B cell (primary cell): Measurements from ENCODE around the gene SLC6A7. TPM values are rescaled to one million over a fixed set of nuclear protein-coding genes. Genes with fewer than 3 reads are reported as not detected.

ENCODE experiments used
- ATAC-seq: fragments of 200-7000 bp; cut with Tn5 transposase; one replicate; pipeline ENCODE4 v1.10.0; 2021; ENCODE audit warnings: low read depth, mild to moderate bottlenecking, moderate number of reproducible peaks, moderate library complexity
- CTCF ChIA-PET: fragments of 350-600 bp; sonication (Branson Sonifier 250); formaldehyde crosslinking; loops from one replicate; lab custom pipeline; 2021; ENCODE audit warnings: antibody characterized with exemption, inconsistent platforms; lab: Charles Lee
- POLR2A ChIA-PET: fragments of 350-600 bp; sonication (Branson Sonifier 250); formaldehyde crosslinking; loops from one replicate; lab custom pipeline; 2021; ENCODE audit warnings: antibody characterized with exemption; lab: Charles Lee
- DNase-seq: peaks from one replicate; pipeline ENCODE4 v3.0.0; 2013
- H2AFZ ChIP-seq: 2 replicates; pipeline ENCODE4 v1.6.1; 2012; ENCODE audit warnings: mild to moderate bottlenecking, low read depth, low read length; ENCODE audit not compliant: insufficient read depth, poor library complexity, severe bottlenecking
- H3K27ac ChIP-seq, 2 donors: 1 replicate in 1 of 2; 2 replicates in 1 of 2; pipeline ENCODE4 v1.5.1; 2012 to 2013; ENCODE audit warnings: low read length in 2 of 2, mild to moderate bottlenecking in 2 of 2, moderate library complexity in 1 of 2
- H3K27me3 ChIP-seq, 4 experiments: fragments of 200-600 bp in 1 of 4; sonication (generic) in 1 of 4; replicated peaks in 1 of 4; 1 replicate in 2 of 4; 2 replicates in 2 of 4; pipeline versions ENCODE4 v1.6.1 to v1.7.0; 2013 to 2016; ENCODE audit warnings: low read length in 3 of 4, mild to moderate bottlenecking in 2 of 4, mixed read lengths in 1 of 4, moderate library complexity in 1 of 4; ENCODE audit not compliant: insufficient read depth in 4 of 4, control insufficient read depth in 3 of 4; ENCODE audit errors: control extremely low read depth in 1 of 4
- H3K36me3 ChIP-seq, 2 experiments: replicated peaks in 1 of 2; 1 replicate in 1 of 2; 2 replicates in 1 of 2; pipeline versions ENCODE4 v1.6.1 to v1.7.1; 2013; ENCODE audit warnings: low read length in 1 of 2; ENCODE audit not compliant: insufficient read depth in 2 of 2, control insufficient read depth in 1 of 2; ENCODE audit errors: control extremely low read depth in 1 of 2, extremely low read depth in 1 of 2
- H3K4me1 ChIP-seq, 2 donors: fragments of 200-600 bp in 1 of 2; sonication (generic) in 1 of 2; 1 replicate in 1 of 2; 2 replicates in 1 of 2; pipeline versions ENCODE4 v1.5.1 to v1.6.1; 2013 to 2017; ENCODE audit warnings: low read length in 2 of 2; ENCODE audit not compliant: control insufficient read depth in 2 of 2, insufficient read depth in 2 of 2
- H3K4me2 ChIP-seq: replicated peaks from 2 replicates; pipeline ENCODE3; 2012; ENCODE audit warnings: mild to moderate bottlenecking, low read depth, low read length; ENCODE audit not compliant: poor library complexity, severe bottlenecking
- H3K4me3 ChIP-seq, 5 experiments: fragments of 200-600 bp in 1 of 5; sonication (generic) in 1 of 5; 1 replicate in 3 of 5; 2 replicates in 2 of 5; pipeline versions ENCODE4 v1.5.1 to v1.7.0; 2011 to 2016; ENCODE audit warnings: low read length in 4 of 5, mild to moderate bottlenecking in 4 of 5, low read depth in 2 of 5, control low read depth in 1 of 5, moderate library complexity in 1 of 5; ENCODE audit not compliant: insufficient read depth in 1 of 5; ENCODE audit errors: control extremely low read depth in 1 of 5, extremely low read depth in 1 of 5
- H3K79me2 ChIP-seq: fragments of 200-600 bp; sonication (generic); one replicate; pipeline ENCODE4 v1.6.0; 2016; ENCODE audit warnings: low read length; ENCODE audit not compliant: control insufficient read depth, insufficient read depth
- H3K9ac ChIP-seq: fragments of 200-600 bp; sonication (generic); 2 replicates; pipeline ENCODE4 v1.6.1; 2017; ENCODE audit warnings: mild to moderate bottlenecking, low read length, moderate library complexity
- H3K9me3 ChIP-seq, 3 donors: one replicate each; pipeline versions ENCODE4 v1.6.1 to v1.7.1; 2013; ENCODE audit warnings: low read length in 2 of 3; ENCODE audit not compliant: control insufficient read depth in 2 of 3, insufficient read depth in 1 of 3; ENCODE audit errors: control extremely low read depth in 1 of 3
- H4K20me1 ChIP-seq: 2 replicates; pipeline ENCODE4 v1.6.0; 2012; ENCODE audit warnings: mild to moderate bottlenecking, low read length; ENCODE audit not compliant: insufficient read depth, control insufficient read depth, poor library complexity, severe bottlenecking
- H3K27ac Mint-ChIP-seq: one replicate; pipeline ENCODE4 v1.8.0; 2021; ENCODE audit warnings: mixed read lengths
- H3K27me3 Mint-ChIP-seq: one replicate; pipeline ENCODE4 v1.8.0; 2021; ENCODE audit warnings: mixed read lengths
- H3K4me1 Mint-ChIP-seq: one replicate; pipeline ENCODE4 v1.8.0; 2021; ENCODE audit warnings: mixed read lengths
- H3K4me3 Mint-ChIP-seq: one replicate; pipeline ENCODE4 v1.8.0; 2021; ENCODE audit warnings: mixed read lengths
- H3K9me3 Mint-ChIP-seq: one replicate; pipeline ENCODE4 v1.8.0; 2022; ENCODE audit warnings: mixed read lengths; ENCODE audit not compliant: insufficient read depth
- EZH2 ChIP-seq: IDR thresholded peaks from 2 replicates; pipeline ENCODE4 v1.6.1; 2012; ENCODE audit warnings: borderline replicate concordance, low read depth, mild to moderate bottlenecking, moderate library complexity, low read length; ENCODE audit not compliant: insufficient read depth, poor library complexity, severe bottlenecking
- WGBS: methylation state at CpG from one replicate; pipeline ENCODE4 v1.1.5; 2013; ENCODE audit warnings: missing lambda C conversion rate; ENCODE audit not compliant: insufficient coverage; 5-methylcytosine and 5-hydroxymethylcytosine counted together
- intact Hi-C: fragments of 100-400 bp; cut with micrococcal nuclease; formaldehyde crosslinking; loops from one replicate; pipeline ENCODE4 v1.10.0; 2022
- polyA plus RNA-seq: library from polyadenylated mRNA; depleted of rRNA; stranded (reverse); fragments of >200 nt; gene quantifications from 2 replicates; pipeline ENCODE4 v1.2.3, GENCODE V29; 2012
- total RNA-seq, 2 donors: library from RNA; stranded (reverse); fragments of 120-200 nt in 1 of 2; gene quantifications; 1 replicate in 1 of 2; 2 replicates in 1 of 2; pipeline versions ENCODE4 v1.2.3 to v1.2.4, GENCODE V29; 2013 to 2022
- TF ChIP-seq, protein P1 (sequence below): fragments of 200-600 bp; IDR thresholded peaks from one replicate; pipeline ENCODE4 v1.8.0; 2022; ENCODE audit warnings: antibody characterized with exemption, mild to moderate bottlenecking

The SLC6A7 gene
- total and polyA plus RNA-seq, 2 donors (not counting 1 experiment from before 2014, with no cell fraction given) = not detected

DNA sequence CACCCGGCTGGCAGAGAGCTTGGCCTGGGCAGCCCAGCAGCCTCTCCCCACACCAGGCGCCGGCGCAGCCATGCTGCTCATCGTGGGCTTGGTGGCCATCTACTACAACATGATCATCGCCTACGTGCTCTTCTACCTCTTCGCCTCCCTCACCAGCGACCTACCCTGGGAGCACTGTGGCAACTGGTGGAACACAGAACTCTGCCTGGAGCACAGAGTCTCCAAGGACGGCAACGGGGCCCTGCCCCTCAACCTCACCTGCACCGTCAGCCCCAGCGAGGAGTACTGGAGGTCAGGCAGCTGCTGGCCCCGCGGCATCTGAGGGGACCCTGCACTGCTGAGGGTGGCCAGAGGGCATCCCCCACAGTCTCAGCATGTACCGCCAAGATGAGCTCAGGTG is 7.1 kb downstream of the SLC6A7 start:
- Histone ChIP-seq H3K79me2 (no peaks in the 10 kb centered on the region), H3K27ac (no peak overlapping the region), H3K9me3 (no peaks in the 10 kb centered on the region), H3K4me3 (no peak overlapping the region), H2AFZ (no peak overlapping the region), H3K9ac (no peak overlapping the region), H3K4me2 (no peak overlapping the region), H3K36me3 (no peaks in the 10 kb centered on the region), H3K4me1 (no peaks in the 10 kb centered on the region), H4K20me1 (no peaks in the 10 kb centered on the region), H3K27me3 (peaks cover 0 to 9% (median 0%) of the 10 kb centered on the region in 4 experiments)
- intact Hi-C loops = no loop called here
- Mint-ChIP-seq H3K9me3 (no peaks in the 10 kb centered on the region), H3K4me3 (no peak overlapping the region), H3K27me3 (peaks cover 37% of the 10 kb centered on the region), H3K4me1 (no peaks in the 10 kb centered on the region), H3K27ac (no peak overlapping the region)
- ChIA-PET CTCF (no interaction called here), POLR2A (no interaction called here)
- TF ChIP-seq EZH2 = no peak
- TF ChIP-seq, protein P1, sequence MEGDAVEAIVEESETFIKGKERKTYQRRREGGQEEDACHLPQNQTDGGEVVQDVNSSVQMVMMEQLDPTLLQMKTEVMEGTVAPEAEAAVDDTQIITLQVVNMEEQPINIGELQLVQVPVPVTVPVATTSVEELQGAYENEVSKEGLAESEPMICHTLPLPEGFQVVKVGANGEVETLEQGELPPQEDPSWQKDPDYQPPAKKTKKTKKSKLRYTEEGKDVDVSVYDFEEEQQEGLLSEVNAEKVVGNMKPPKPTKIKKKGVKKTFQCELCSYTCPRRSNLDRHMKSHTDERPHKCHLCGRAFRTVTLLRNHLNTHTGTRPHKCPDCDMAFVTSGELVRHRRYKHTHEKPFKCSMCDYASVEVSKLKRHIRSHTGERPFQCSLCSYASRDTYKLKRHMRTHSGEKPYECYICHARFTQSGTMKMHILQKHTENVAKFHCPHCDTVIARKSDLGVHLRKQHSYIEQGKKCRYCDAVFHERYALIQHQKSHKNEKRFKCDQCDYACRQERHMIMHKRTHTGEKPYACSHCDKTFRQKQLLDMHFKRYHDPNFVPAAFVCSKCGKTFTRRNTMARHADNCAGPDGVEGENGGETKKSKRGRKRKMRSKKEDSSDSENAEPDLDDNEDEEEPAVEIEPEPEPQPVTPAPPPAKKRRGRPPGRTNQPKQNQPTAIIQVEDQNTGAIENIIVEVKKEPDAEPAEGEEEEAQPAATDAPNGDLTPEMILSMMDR = no peak
- whole genome bisulfite sequencing = 88% methylated on average over 16 of the region's 16 CpGs
- DNase-seq (no peak), ATAC-seq (no peak)

DNA sequence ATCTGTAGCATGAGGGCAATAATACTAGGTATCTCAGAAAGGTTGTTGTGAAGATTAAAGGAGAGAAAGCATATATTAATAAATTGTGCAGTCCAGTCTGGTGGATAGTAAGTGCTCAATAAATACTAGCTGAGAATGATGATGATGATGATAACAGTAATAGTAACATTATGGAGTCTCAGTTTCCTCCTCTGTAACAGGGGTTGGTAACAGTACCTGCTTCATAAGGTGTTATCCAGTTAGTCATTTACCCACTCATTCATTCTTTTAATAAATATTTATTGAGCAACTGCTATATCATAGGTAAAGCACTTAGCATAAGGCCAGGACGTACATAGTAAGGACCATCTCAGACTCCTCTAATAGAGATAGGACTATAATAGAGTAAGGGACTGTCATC is 7.6 kb downstream of the SLC6A7 start:
- no peaks in the 10 kb centered on the region for H3K79me2 ChIP-seq
- no peaks in the 10 kb centered on the region for H3K36me3 ChIP-seq
- H3K4me1 ChIP-seq = no peaks in the 10 kb centered on the region
- no peak overlapping the region for H3K27ac ChIP-seq
- Mint-ChIP-seq H3K4me1 (no peaks in the 10 kb centered on the region), H3K9me3 (no peaks in the 10 kb centered on the region), H3K4me3 (no peak overlapping the region), H3K27ac (no peak overlapping the region), H3K27me3 (peaks cover 32% of the 10 kb centered on the region)
- intact Hi-C loops = no loop called here
- ATAC-seq (no peak), DNase-seq (no peak)
- H4K20me1 ChIP-seq = no peaks in the 10 kb centered on the region
- no peak overlapping the region for H3K4me3 ChIP-seq
- no peak overlapping the region for H2AFZ ChIP-seq
- no peak for TF ChIP-seq EZH2
- TF ChIP-seq, protein P1 = no peak
- ChIA-PET CTCF (no interaction called here), POLR2A (no interaction called here)
- no peak overlapping the region for H3K4me2 ChIP-seq
- H3K9me3 ChIP-seq = no peaks in the 10 kb centered on the region
- no CpG with 5 or more reads among the region's 1 CpG for WGBS
- no peak overlapping the region for H3K9ac ChIP-seq
- H3K27me3 ChIP-seq = peaks cover 0 to 6% (median 0%) of the 10 kb centered on the region in 4 experiments
